GM10248 (cell line): ENCODE data around the gene HCRTR1.

Experiments used
- CTCF ChIA-PET: fragments of 300-600 bp; sonication (Branson Sonifier 250); formaldehyde crosslinking; extraction: SDS; loops from one replicate; lab custom pipeline; 2021; ENCODE audit warnings: antibody characterized with exemption; lab: Yijun Ruan, JAX
- POLR2A ChIA-PET: fragments of 350-650 bp; sonication (Branson Sonifier 250); formaldehyde crosslinking; extraction: SDS; loops from one replicate; lab custom pipeline; 2020; ENCODE audit warnings: antibody characterized with exemption; lab: Yijun Ruan, JAX
- DNase-seq: peaks from one replicate; pipeline ENCODE4 v3.0.0; 2012; ENCODE audit errors: extremely low spot score
- TF ChIP-seq, protein P1 (sequence below): IDR thresholded peaks from 2 replicates; pipeline ENCODE4 v1.5.1; 2012; ENCODE audit warnings: mild to moderate bottlenecking, low read depth; ENCODE audit errors: extremely low read depth, missing control alignments, control extremely low read depth

Gene HCRTR1

DNA sequence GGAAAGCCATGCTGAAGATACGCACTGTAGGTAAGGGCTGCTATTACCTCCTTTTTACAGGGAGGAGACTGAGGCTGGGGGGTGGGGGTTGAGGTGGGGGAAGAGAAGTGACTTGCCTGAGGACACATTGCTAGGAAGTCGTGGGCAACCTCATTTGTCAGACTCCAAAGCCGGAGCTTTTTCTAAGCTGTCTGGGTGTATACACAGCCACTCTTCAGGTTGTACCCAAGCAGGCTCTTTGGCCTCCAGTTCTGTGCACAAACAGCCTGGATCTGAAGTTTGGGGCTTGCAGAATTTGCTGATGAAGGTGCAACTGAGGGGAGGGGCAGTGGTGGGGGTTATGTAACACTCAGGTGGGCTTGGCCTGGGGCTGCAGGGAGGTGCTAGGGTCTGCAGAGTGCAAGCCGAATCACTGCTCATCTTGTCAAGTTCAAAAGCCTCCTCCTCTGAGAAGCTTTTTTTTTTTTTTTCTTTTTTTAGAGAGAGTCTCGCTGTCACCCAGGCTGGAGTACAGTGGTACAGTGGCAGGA is 24.3 kb upstream of the HCRTR1 start:
- no peak for DNase-seq
- POLR2A ChIA-PET, result no interaction called here
- CTCF ChIA-PET, result interaction anchor here (0.6 to 4.8 kb wide), 13 partner anchors 10 to 198 kb away, joined by 3 to 38 read pairs (median 4); no protein-coding TSS in a partner anchor
- TF ChIP-seq, protein P1, sequence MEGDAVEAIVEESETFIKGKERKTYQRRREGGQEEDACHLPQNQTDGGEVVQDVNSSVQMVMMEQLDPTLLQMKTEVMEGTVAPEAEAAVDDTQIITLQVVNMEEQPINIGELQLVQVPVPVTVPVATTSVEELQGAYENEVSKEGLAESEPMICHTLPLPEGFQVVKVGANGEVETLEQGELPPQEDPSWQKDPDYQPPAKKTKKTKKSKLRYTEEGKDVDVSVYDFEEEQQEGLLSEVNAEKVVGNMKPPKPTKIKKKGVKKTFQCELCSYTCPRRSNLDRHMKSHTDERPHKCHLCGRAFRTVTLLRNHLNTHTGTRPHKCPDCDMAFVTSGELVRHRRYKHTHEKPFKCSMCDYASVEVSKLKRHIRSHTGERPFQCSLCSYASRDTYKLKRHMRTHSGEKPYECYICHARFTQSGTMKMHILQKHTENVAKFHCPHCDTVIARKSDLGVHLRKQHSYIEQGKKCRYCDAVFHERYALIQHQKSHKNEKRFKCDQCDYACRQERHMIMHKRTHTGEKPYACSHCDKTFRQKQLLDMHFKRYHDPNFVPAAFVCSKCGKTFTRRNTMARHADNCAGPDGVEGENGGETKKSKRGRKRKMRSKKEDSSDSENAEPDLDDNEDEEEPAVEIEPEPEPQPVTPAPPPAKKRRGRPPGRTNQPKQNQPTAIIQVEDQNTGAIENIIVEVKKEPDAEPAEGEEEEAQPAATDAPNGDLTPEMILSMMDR, result no peak

DNA sequence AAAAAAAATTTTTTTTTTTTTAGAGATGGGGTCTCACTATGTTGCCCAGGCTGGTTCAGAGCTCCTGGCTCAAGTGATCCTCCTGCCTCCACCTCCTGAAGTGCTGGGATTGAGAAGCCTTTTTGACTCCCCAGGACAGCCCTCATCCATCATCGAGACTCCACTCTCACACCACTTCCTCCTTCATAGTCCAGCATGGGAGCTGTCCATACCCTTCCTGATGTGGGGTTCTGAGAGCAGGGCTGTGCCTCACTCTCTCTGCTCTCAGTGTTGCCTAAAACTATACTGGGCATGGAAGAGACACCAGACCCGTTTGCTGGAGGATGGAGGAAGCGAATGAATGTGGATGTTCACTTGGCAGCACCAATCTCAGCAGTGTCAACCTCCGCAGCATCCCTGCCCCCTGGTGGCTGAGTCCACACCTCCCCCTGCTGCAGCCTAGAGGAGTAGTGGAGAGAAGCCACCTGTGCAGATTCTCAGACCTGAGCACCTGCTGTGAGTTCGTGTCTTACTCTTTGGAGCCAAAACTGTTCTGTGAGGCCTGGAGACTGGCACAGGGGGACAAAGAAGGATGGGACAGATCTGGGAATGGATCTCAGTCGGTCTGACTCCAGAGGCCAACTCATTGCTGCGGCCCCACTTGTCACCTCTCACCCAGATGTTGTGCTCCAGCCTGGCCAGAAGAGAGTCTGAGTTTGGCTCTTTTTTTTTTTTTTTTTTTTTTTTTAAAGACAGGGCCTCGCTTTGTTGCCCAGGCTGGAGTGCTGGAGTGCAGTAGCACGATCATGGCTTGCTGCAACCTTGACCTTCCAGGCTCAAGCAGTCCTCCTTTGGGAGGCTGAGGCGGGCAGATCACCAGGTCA is 23.5 kb upstream of the HCRTR1 start:
- CTCF ChIA-PET, result interaction anchor here (0.6 to 4.8 kb wide), 17 partner anchors 9 to 411 kb away, joined by 3 to 38 read pairs (median 4); partner anchors contain the start of gene HCRTR1
- POLR2A ChIA-PET, result no interaction called here
- TF ChIP-seq, protein P1, result peak; percentile 90
- DNase-seq, result peak; percentile 77

DNA sequence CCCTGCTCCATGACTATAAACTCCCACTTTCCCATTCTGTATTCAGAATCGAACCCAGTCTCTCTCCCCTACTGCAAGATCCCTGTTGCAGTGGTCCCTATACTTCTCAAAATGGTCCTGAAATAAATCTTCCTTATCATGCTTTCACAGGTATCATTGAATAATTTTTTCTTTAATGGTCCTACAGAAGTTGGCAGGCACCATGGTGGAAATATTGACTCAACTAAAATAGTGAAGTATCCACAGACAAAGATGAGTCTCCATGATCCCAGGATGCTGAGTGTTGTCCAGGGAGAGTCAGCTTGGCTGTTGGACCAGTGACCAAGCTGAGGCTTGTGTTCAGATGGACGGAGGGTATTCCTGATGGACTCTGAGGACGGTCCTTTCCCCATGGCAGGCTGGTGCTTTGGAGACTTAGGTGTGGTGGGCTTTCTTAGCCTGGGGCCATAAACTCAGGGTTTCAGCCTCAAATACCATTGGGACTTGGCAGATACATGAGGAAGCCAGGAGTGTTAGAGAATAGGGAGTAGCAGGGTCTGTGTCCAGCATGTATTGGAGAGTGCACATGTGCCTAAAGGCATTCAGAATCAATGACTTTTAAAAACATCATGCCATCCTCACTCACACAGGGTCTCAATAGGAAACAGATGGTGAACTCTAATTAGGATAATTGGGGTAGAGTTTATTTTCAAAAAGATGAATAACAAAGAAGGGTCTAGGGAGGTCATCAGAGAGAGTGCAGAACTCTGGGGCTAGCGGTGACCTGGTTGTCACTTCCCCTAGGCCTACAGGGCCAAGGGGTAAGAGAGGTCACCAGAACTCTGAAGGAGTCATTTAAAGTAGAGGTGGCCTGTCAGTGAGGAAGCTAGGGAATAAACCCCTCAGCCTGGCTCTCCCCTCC is 21.4 kb upstream of the HCRTR1 start:
- CTCF ChIA-PET, result interaction anchor here (0.6 to 2.8 kb wide), 9 partner anchors 9 to 47 kb away, joined by 4 to 8 read pairs (median 4); partner anchors contain the start of gene HCRTR1
- POLR2A ChIA-PET, result no interaction called here
- no peak for DNase-seq
- TF ChIP-seq, protein P1, result no peak

DNA sequence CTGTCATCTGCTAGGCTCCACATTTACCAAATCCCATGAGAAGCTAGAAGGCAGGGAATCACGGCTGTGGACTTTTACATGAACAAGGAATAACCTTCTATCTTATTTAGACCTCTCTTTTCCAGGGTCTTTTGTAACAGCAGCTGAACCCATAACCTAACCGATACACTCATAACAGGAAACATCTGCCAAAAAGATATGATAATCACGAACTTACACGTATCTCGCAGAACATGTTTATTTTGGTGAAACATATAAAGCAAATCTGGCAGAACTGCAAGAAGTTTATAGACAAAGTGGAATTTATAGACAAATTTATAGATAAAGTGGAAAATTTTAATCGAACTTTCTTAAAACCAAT is 20.8 kb upstream of the HCRTR1 start:
- peak; percentile 24 for DNase-seq
- ChIA-PET CTCF (interaction anchor here (0.6 to 2.8 kb wide), 8 partner anchors 9 to 47 kb away, joined by 4 to 8 read pairs (median 4); partner anchors contain the start of gene HCRTR1), POLR2A (no interaction called here)
- TF ChIP-seq, protein P1, result no peak

DNA sequence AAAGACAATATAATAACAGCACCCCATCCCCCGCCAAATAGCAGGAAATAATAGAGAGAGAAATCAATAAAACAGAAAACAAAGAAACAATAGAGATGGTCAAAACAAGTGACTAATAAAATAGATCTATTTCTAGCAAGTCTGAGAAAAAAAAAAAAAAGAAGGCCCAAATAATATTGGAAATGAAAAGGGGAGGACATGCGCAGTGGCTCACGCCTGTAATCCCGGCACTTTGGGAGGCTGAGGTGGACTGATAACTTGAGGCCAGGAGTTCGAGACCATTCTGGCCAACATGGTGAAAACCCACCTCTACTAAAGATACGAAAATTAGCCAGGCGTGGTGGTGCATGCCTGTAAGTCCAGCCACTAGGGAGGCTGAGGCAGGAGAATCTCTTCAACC is 18.5 kb upstream of the HCRTR1 start:
- ChIA-PET POLR2A (no interaction called here), CTCF (interaction anchor here (1.0 kb wide), 1 partner anchor 49 kb away, joined by 3 read pairs; no protein-coding TSS in a partner anchor)
- TF ChIP-seq, protein P1, result no peak
- no peak for DNase-seq

DNA sequence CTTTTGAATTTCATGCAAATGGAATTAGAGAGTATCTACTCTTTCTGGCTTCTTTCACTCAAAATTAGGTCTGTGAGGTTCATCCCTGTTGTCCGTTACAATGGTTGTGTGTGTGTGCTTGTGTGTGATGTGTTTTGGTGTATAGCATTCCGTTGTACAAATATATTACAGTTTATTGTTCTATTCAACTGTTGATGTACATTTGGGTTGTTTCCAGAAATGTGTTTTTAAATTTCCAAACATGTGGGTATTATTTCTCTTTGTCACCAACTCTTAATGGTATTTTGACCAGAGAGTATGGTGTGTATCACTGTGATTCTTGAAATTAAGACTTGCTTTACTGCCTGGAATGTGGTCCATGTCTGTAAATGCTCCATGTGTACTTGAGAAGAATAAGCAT is 16.8 kb upstream of the HCRTR1 start:
- CTCF ChIA-PET, result interaction anchor here (1.0 to 6.1 kb wide), 3 partner anchors 8 to 51 kb away, joined by 3 to 38 read pairs (median 6); no protein-coding TSS in a partner anchor
- POLR2A ChIA-PET, result no interaction called here
- TF ChIP-seq, protein P1, result no peak
- no peak for DNase-seq
